HG02840 (cell line): ENCODE results near the gene WNT11.

Experiments
- ATAC-seq: cut with Tn5 transposase; IDR thresholded peaks from one replicate; pipeline ENCODE4 v1.9.1; 2021; ENCODE audit warnings: mild to moderate bottlenecking, moderate library complexity, moderate number of reproducible peaks; ENCODE audit not compliant: unreplicated experiment, low FRiP score

WNT11 gene

GRCh38 chr11:76224461-76225121 is 18.3 kb upstream of the WNT11 start:
- ATAC-seq = no peak

- ATAC-seq = no peak
These were observed 15.1 kb upstream of the WNT11 start for GRCh38 chr11:76221365-76221764.

- no peak for ATAC-seq
These were observed 12.9 kb upstream of the WNT11 start for GRCh38 chr11:76219243-76219642.

GRCh38 chr11:76218449-76219178 is 12.3 kb upstream of the WNT11 start:
- no peak for ATAC-seq

- ATAC-seq = no peak
These were observed 11.4 kb upstream of the WNT11 start for GRCh38 chr11:76217653-76218160.

DNA sequence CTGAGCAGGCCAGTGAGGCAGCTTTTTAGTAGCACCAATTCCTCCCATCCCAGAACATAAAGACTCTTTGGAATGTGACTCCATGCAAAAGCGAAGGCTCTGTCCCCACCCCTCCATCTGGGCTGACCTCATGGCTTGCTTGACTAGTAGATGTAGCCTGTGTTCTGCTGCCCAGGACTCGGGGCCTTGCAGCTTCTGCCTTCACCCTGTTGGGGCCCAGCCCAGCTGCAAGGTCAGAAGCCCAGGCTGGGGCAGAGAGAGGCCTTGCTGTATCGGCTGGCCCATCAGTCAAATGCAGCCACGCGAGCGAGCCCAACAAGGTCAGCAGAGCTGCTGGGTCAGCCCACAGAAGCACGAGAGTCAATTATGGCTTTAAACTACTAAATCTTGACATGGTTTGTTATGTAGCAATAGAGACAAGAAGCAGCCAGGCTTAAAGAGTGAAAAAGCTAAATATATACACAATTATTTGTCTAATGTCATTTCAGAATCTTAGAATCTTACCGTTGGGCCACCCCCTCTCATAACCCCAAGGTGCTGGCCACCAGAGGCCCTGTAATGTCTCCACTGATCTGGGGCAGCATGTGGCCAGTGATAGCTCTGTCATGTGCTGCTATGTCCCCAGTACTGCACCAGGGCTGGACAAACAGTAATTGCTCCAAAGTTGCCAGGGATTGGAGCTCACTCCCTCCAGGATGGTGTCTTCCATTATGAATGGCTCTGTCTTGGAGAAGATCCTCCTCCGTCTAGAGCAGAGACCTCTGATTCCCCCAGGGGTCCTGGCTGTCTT is 10.4 kb upstream of the WNT11 start:
- ATAC-seq = no peak

GRCh38 chr11:76215941-76216340 is 9.6 kb upstream of the WNT11 start:
- ATAC-seq = no peak

- ATAC-seq = no peak
These were observed 8.8 kb upstream of the WNT11 start for GRCh38 chr11:76214968-76215548.

- no peak for ATAC-seq
These were observed 7.9 kb upstream of the WNT11 start for GRCh38 chr11:76214186-76214585.

- no peak for ATAC-seq
These were observed 6.1 kb upstream of the WNT11 start for GRCh38 chr11:76212086-76213035.

DNA sequence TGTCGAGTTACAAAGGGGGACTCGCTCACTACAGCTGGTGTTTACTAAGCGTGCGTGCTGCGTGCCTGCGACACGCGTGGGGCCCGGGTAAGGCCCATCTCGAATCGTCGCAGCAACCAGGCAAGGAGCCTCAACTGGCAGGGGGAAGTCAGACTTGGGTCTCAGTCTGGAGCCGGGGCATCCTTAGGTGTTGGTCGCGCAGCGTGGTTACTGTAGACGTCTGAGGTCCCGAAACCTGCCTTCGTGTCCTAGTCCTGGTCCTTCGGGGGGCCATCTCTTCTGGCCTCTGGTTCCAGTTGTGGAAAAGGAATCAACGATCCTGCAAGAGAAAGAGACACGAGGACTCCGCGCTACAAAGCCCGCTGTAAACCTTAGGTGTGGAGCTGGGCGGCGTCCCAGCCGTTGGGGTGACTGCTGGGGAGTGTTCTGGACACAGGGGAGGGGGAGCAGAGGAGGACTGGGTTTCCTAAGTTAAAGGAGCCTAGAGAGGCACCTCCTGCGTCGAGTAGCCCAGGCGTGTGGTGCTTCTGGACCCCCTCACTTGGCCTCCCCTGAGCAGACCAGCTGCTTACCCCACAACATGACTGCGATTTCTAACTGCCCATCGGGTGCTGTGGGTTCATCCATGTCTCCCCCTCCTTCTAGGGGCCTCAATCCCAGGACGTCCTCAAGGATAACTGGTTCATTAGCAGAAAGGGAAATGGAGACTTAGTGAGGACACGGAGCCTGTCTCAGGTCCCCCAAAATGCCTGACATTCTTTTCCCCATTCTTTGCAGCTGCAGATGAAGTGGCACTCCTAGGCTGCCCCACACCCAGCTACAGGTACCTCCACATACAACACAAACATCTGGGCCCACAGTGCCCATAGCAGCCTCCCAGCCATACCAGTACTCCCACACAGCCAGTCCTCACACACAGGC is 4.9 kb upstream of the WNT11 start:
- no peak for ATAC-seq

DNA sequence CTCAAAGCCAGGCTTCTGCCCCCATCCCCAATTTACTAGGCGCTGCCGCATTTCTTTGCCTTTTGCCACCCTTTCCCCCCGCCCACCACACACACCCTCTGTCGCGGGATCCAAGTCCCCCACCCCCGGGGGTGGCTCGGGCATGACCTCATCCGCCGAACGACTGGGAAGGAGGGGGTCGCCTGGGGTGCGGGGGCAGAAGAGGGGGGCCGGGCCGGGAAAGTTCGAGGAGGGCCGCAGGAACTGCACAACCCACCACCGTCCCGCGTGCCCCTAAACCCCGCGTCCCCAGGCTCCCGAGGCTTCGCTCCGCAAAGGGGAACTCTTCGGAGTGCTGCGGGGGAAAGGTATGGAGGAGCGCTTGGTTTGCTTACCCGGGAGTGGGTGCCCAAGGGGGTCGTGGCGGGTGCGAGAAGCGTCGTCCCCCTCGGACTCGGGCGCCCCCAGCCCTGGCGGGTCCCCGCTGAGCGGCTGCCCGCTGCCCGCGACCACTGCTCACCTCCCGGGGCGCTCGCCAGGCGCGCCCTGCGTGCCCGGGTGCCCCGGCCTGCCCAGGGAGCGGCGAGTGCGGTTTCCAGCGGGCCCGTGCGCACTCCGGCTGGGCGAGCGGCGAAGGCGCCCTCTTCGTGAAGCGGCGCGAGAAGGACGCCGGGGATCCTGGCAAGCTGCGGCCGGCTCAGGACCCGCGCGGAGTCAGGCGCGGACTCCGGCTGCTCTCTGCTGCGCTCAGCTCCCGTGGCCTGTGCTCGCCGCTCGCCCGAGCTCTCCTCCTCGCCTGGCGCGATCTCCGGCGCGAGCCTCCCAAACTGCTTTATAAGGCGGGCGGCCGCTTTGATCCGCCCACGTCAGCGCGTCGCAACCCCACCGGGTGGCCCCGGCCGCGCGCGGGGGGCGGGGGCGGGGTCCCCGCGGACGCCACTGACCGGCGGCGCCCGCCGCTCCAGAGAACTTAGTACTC is 4.0 kb upstream of the WNT11 start:
- ATAC-seq = no peak

- ATAC-seq = no peak
These were observed 3.2 kb upstream of the WNT11 start for GRCh38 chr11:76209375-76209972.

GRCh38 chr11:76208438-76209374 is 2.4 kb upstream of the WNT11 start:
- ATAC-seq = no peak

GRCh38 chr11:76207642-76208401 is 1.5 kb upstream of the WNT11 start:
- ATAC-seq = no peak

- no peak for ATAC-seq
These were observed 300 bp downstream of the WNT11 start for GRCh38 chr11:76206077-76206326.
